ENCODE results near the gene UBAC2.

Gene UBAC2

GRCh38 chr13:99272481-99272880, 71.8 kb downstream of the UBAC2 start:
- DNase-seq (ENCODE audit: low read depth) = no peak

- no peak for DNase-seq (ENCODE audit: low read depth)
Observed at GRCh38 chr13:99273128-99273527, 72.5 kb downstream of the UBAC2 start.

- DNase-seq (ENCODE audit: low read depth) = no peak
Observed at GRCh38 chr13:99275093-99275469, 74.4 kb downstream of the UBAC2 start.

- DNase-seq (ENCODE audit: low read depth) = no peak
Observed at GRCh38 chr13:99276706-99277105, 76.1 kb downstream of the UBAC2 start.

- DNase-seq (ENCODE audit: low read depth) = no peak
Observed at GRCh38 chr13:99277629-99278028, 77.0 kb downstream of the UBAC2 start.

GRCh38 chr13:99278200-99278599, 77.5 kb downstream of the UBAC2 start:
- no peak for DNase-seq (ENCODE audit: low read depth)

- no peak for DNase-seq (ENCODE audit: low read depth)
Observed at GRCh38 chr13:99278843-99279242, 78.2 kb downstream of the UBAC2 start.

GRCh38 chr13:99279637-99280036, 79.0 kb downstream of the UBAC2 start:
- DNase-seq (ENCODE audit: low read depth) = no peak

- DNase-seq (ENCODE audit: low read depth) = no peak
Observed at GRCh38 chr13:99280166-99280565, 79.5 kb downstream of the UBAC2 start.

- peak; percentile 44 for DNase-seq (ENCODE audit: low read depth)
Observed at GRCh38 chr13:99281811-99282263, 81.2 kb downstream of the UBAC2 start.

- no peak for DNase-seq (ENCODE audit: low read depth)
Observed at GRCh38 chr13:99282264-99283231, 81.9 kb downstream of the UBAC2 start.

GRCh38 chr13:99285432-99286182, 85.0 kb downstream of the UBAC2 start:
- no peak for DNase-seq (ENCODE audit: low read depth)

- no peak for DNase-seq (ENCODE audit: low read depth)
Observed at GRCh38 chr13:99287551-99287950, 86.9 kb downstream of the UBAC2 start.

GRCh38 chr13:99288089-99288488, 87.4 kb downstream of the UBAC2 start:
- DNase-seq (ENCODE audit: low read depth) = no peak

GRCh38 chr13:99289271-99289670, 88.6 kb downstream of the UBAC2 start:
- DNase-seq (ENCODE audit: low read depth) = no peak

- DNase-seq (ENCODE audit: low read depth) = no peak
Observed at GRCh38 chr13:99289674-99290337, 89.2 kb downstream of the UBAC2 start.

- no peak for DNase-seq (ENCODE audit: low read depth)
Observed at GRCh38 chr13:99290894-99291293, 90.2 kb downstream of the UBAC2 start.

- no peak for DNase-seq (ENCODE audit: low read depth)
Observed at GRCh38 chr13:99293178-99293577, 92.5 kb downstream of the UBAC2 start.

- DNase-seq (ENCODE audit: low read depth) = no peak
Observed at GRCh38 chr13:99294198-99294597, 93.5 kb downstream of the UBAC2 start.

GRCh38 chr13:99294958-99295357, 94.3 kb downstream of the UBAC2 start:
- DNase-seq (ENCODE audit: low read depth) = no peak

GRCh38 chr13:99295488-99296252, 95.0 kb downstream of the UBAC2 start:
- DNase-seq (ENCODE audit: low read depth) = no peak

GRCh38 chr13:99296398-99296797, 95.7 kb downstream of the UBAC2 start:
- no peak for DNase-seq (ENCODE audit: low read depth)

All from stimulated activated CD8-positive, alpha-beta memory T cell treated with anti-CD3 and anti-CD28 coated beads, Interleukin-12 subunit alpha, Interleukin-12 subunit beta, amount 100 ng/mL, for 4 hours (primary cell).